ENCODE measurements around the gene SLITRK3. TPM values are rescaled to one million over a fixed set of nuclear protein-coding genes. Genes with fewer than 3 reads are reported as not detected.

The SLITRK3 gene
- polyA plus RNA-seq, 2 of the 4 experiments (the other 2 are of a cell fraction): not detected

- TF ChIP-seq POLR2AphosphoS2 (conservative IDR thresholded peaks at IDR 0.05; ENCODE audit: low read length): no peak
- TF ChIP-seq, protein P1, sequence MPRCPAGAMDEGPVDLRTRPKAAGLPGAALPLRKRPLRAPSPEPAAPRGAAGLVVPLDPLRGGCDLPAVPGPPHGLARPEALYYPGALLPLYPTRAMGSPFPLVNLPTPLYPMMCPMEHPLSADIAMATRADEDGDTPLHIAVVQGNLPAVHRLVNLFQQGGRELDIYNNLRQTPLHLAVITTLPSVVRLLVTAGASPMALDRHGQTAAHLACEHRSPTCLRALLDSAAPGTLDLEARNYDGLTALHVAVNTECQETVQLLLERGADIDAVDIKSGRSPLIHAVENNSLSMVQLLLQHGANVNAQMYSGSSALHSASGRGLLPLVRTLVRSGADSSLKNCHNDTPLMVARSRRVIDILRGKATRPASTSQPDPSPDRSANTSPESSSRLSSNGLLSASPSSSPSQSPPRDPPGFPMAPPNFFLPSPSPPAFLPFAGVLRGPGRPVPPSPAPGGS (IDR thresholded peaks at IDR 0.05): no peak
- TF ChIP-seq, protein P2, sequence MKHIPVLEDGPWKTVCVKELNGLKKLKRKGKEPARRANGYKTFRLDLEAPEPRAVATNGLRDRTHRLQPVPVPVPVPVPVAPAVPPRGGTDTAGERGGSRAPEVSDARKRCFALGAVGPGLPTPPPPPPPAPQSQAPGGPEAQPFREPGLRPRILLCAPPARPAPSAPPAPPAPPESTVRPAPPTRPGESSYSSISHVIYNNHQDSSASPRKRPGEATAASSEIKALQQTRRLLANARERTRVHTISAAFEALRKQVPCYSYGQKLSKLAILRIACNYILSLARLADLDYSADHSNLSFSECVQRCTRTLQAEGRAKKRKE (CRISPR knock-in tag; IDR thresholded peaks at IDR 0.05; ENCODE audit: low read depth): no peak
- no peak for TF ChIP-seq MAX (IDR thresholded peaks at IDR 0.05)
- TF ChIP-seq HES2 (IDR thresholded peaks at IDR 0.05): no peak
- TF ChIP-seq EP300 (IDR thresholded peaks at IDR 0.05): no peak
- TF ChIP-seq CHD4 (IDR thresholded peaks at IDR 0.05; ENCODE audit: borderline replicate concordance): no peak
- no peak for TF ChIP-seq RFX5 (IDR thresholded peaks at IDR 0.05)
- TF ChIP-seq MAZ (IDR thresholded peaks at IDR 0.05; ENCODE audit: borderline replicate concordance, low read depth, low read length): no peak
- TF ChIP-seq HEYL (CRISPR knock-in tag; IDR thresholded peaks at IDR 0.05): no peak
- no peak for TF ChIP-seq HOXA7 (CRISPR knock-in tag; IDR thresholded peaks at IDR 0.05)
- no peak for TF ChIP-seq EHMT2 (IDR thresholded peaks at IDR 0.05; ENCODE audit: low read depth)
- no peak for TF ChIP-seq NFE2L2 (conservative IDR thresholded peaks at IDR 0.05; ENCODE audit: low read length)
- no peak for TF ChIP-seq TFCP2L1 (CRISPR knock-in tag; IDR thresholded peaks at IDR 0.05)
- no peak for TF ChIP-seq JUNB (IDR thresholded peaks at IDR 0.05)
- no peak for TF ChIP-seq CBX8 (IDR thresholded peaks at IDR 0.05)
- no peak for TF ChIP-seq ZSCAN20 (CRISPR knock-in tag; IDR thresholded peaks at IDR 0.05)
- DNase-seq (ENCODE audit: low read depth in 1 of 2, low spot score in 1 of 2) (no peak), FAIRE-seq (no peak), ATAC-seq (no peak)
- CTCF ChIA-PET: no interaction called here
- Histone ChIP-seq H3K4me3 (no peak overlapping the region), H3K4me2 (no peak overlapping the region), H3K27ac (no peak overlapping the region), H3K9me3 (no peaks in the 10 kb centered on the region), H3K4me1 (no peaks in the 10 kb centered on the region)
- 5% methylated on average over 2 of the region's 2 CpGs for WGBS (ENCODE audit: missing lambda C conversion rate)
- POLR2A ChIA-PET: no interaction called here
These were observed 21.6 kb upstream of the SLITRK3 start for GRCh38 chr3:165217739-165218138.

DNA sequence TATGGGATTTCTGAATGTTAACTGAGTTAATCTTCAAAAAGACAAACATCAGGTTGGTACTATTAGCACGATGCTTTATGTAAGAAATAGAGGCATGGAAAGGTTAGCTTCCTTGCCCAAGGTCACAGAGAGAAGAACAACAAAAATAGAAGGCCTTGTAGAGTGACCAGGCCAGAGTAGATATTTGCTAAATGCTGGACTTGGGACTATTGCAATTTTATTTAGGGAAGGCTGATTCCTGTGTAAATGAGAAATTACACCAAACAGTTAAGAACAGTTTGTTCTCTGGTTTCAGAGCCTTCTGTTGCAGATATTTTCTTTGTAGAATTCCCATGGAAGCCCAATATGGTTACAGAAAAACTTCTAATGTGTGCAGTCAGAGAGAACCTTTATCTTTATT, 16.4 kb upstream of the SLITRK3 start:
- Histone ChIP-seq H3K9me3 (no peaks in the 10 kb centered on the region), H3K4me2 (no peak overlapping the region), H3K4me1 (no peaks in the 10 kb centered on the region), H3K4me3 (no peak overlapping the region), H3K27ac (no peak overlapping the region)
- ATAC-seq (no peak), DNase-seq (ENCODE audit: low read depth in 1 of 2, low spot score in 1 of 2) (no peak), FAIRE-seq (no peak)
- ChIA-PET POLR2A (no interaction called here), CTCF (no interaction called here)
- 21% methylated on average over 1 of the region's 1 CpG for WGBS (ENCODE audit: missing lambda C conversion rate)
- TF ChIP-seq MAFK (IDR thresholded peaks at IDR 0.05; ENCODE audit: partially characterized antibody) (no peak), EHF (CRISPR knock-in tag; IDR thresholded peaks at IDR 0.05) (no peak), HDAC2 (IDR thresholded peaks at IDR 0.05) (no peak), ZFP36 (IDR thresholded peaks at IDR 0.05; ENCODE audit: borderline replicate concordance, partially characterized antibody) (no peak), HMGXB4 (CRISPR knock-in tag; IDR thresholded peaks at IDR 0.05; ENCODE audit: borderline replicate concordance) (no peak), HOXB5 (CRISPR knock-in tag; IDR thresholded peaks at IDR 0.05) (no peak), HES2 (IDR thresholded peaks at IDR 0.05) (no peak), TP53 (CRISPR knock-in tag; IDR thresholded peaks at IDR 0.05) (no peak), NPAS2 (CRISPR knock-in tag; IDR thresholded peaks at IDR 0.05; ENCODE audit: borderline replicate concordance) (no peak), CHD4 (IDR thresholded peaks at IDR 0.05; ENCODE audit: borderline replicate concordance) (no peak)
